Cardiac muscle cell (in vitro differentiated cells and primary cell): ENCODE measurements around the gene CMTM7. TPM values are rescaled to one million over a fixed set of nuclear protein-coding genes. Genes with fewer than 3 reads are reported as not detected.

Experiments used
- DNase-seq, 2 donors: peaks; one replicate each; pipeline versions ENCODE4 v3.0.0 to v3.0.0-alpha.2; 2010 to 2017; ENCODE audit warnings: low read depth in 1 of 2, low spot score in 1 of 2
- H3K27ac ChIP-seq: fragments of 200-600 bp; sonication (generic); 2 replicates; pipeline ENCODE4 v1.5.1; 2016
- H3K27me3 ChIP-seq: fragments of 200-600 bp; sonication (generic); 2 replicates; pipeline ENCODE4 v1.6.0; 2016; ENCODE audit warnings: control low read depth
- H3K36me3 ChIP-seq: fragments of 200-600 bp; sonication (generic); 2 replicates; pipeline ENCODE4 v1.5.1; 2016; ENCODE audit warnings: control low read depth
- H3K4me1 ChIP-seq: fragments of 200-600 bp; sonication (generic); 2 replicates; pipeline ENCODE4 v1.8.1; 2017; ENCODE audit warnings: low read depth, mild to moderate bottlenecking, mixed run types
- H3K4me3 ChIP-seq: fragments of 200-600 bp; sonication (generic); 2 replicates; pipeline ENCODE4 v1.5.1; 2016; ENCODE audit warnings: mild to moderate bottlenecking
- H3K9me3 ChIP-seq: fragments of 200-600 bp; sonication (generic); 2 replicates; pipeline ENCODE4 v1.5.1; 2017; ENCODE audit warnings: low read depth, mild to moderate bottlenecking, control low read depth
- CTCF ChIP-seq: IDR thresholded peaks from 2 replicates; pipeline ENCODE4 v1.5.1; 2012; ENCODE audit warnings: low read depth, mild to moderate bottlenecking, low read length
- polyA plus RNA-seq: library from polyadenylated mRNA; unstranded; fragments of >200 nt; fragmentation: Nextera tagmentation; extraction: Ambion mirVana; gene quantifications from 2 replicates; pipeline ENCODE4 v1.2.1, GENCODE V29; 2016
- total RNA-seq: library from RNA; depleted of rRNA; stranded (reverse); fragments of >200 nt; gene quantifications from 2 replicates; pipeline ENCODE4 v1.2.3, GENCODE V29; 2016

CMTM7 gene
- total and polyA plus RNA-seq, 2 experiments from 2014 or later: 24.2 to 42.4 TPM

GRCh38 chr3:32423534-32423933 is 31.9 kb downstream of the CMTM7 start:
- Histone ChIP-seq H3K4me3 (no peak overlapping the region), H3K4me1 (peaks cover 15% of the 10 kb centered on the region), H3K9me3 (no peaks in the 10 kb centered on the region), H3K27me3 (no peaks in the 10 kb centered on the region), H3K27ac (peak overlapping the region; percentile 25), H3K36me3 (no peaks in the 10 kb centered on the region)
- no peak for DNase-seq
- TF ChIP-seq CTCF: no peak

- no peak for TF ChIP-seq CTCF
- H3K4me1 ChIP-seq: peaks cover 15% of the 10 kb centered on the region
- no peak overlapping the region for H3K4me3 ChIP-seq
- no peaks in the 10 kb centered on the region for H3K27me3 ChIP-seq
- peak overlapping the region; percentile 25 for H3K27ac ChIP-seq
- no peaks in the 10 kb centered on the region for H3K9me3 ChIP-seq
- no peaks in the 10 kb centered on the region for H3K36me3 ChIP-seq
- no peak for DNase-seq
Observed at GRCh38 chr3:32423956-32424557, 32.4 kb downstream of the CMTM7 start.

- Histone ChIP-seq H3K9me3 (no peaks in the 10 kb centered on the region), H3K36me3 (no peaks in the 10 kb centered on the region), H3K4me1 (peaks cover 12% of the 10 kb centered on the region), H3K27ac (no peak overlapping the region), H3K4me3 (no peak overlapping the region), H3K27me3 (no peaks in the 10 kb centered on the region)
- no peak for DNase-seq
- no peak for TF ChIP-seq CTCF
Observed at GRCh38 chr3:32424581-32425250, 33.1 kb downstream of the CMTM7 start.

GRCh38 chr3:32428092-32429068 is 36.7 kb downstream of the CMTM7 start:
- no peaks in the 10 kb centered on the region for H3K36me3 ChIP-seq
- peak overlapping the region; percentile 43 for H3K27ac ChIP-seq
- TF ChIP-seq CTCF: no peak
- H3K9me3 ChIP-seq: no peaks in the 10 kb centered on the region
- no peak overlapping the region for H3K4me3 ChIP-seq
- DNase-seq: no peak
- H3K27me3 ChIP-seq: no peaks in the 10 kb centered on the region
- peaks cover 4% of the 10 kb centered on the region for H3K4me1 ChIP-seq

GRCh38 chr3:32430900-32431299 is 39.2 kb downstream of the CMTM7 start:
- no peak for DNase-seq
- Histone ChIP-seq H3K4me1 (peaks cover 5% of the 10 kb centered on the region), H3K36me3 (no peaks in the 10 kb centered on the region), H3K27ac (no peak overlapping the region), H3K4me3 (no peak overlapping the region), H3K9me3 (no peaks in the 10 kb centered on the region), H3K27me3 (no peaks in the 10 kb centered on the region)
- no peak for TF ChIP-seq CTCF
